Activated CD4-positive, alpha-beta T cell treated with anti-CD3 and anti-CD28 coated beads, Interleukin-2, amount 10 ng/mL, durations not matched to agents 24 days and 14 days (primary cell): Measurements from ENCODE around the gene NBAS. TPM values are rescaled to one million over a fixed set of nuclear protein-coding genes. Genes with fewer than 3 reads are reported as not detected.

Source experiments
- DNase-seq: peaks from one replicate; pipeline ENCODE4 v3.0.0; 2022
- H3K27ac Mint-ChIP-seq: one replicate; pipeline ENCODE4 v1.8.0; 2022; ENCODE audit warnings: mild to moderate bottlenecking, mixed read lengths
- H3K27me3 Mint-ChIP-seq: one replicate; pipeline ENCODE4 v1.8.0; 2022; ENCODE audit warnings: mixed read lengths
- H3K36me3 Mint-ChIP-seq: one replicate; pipeline ENCODE4 v1.8.0; 2022; ENCODE audit warnings: low read depth, mild to moderate bottlenecking, mixed read lengths
- H3K4me1 Mint-ChIP-seq: one replicate; pipeline ENCODE4 v1.8.0; 2021; ENCODE audit warnings: mixed read lengths
- H3K4me3 Mint-ChIP-seq: one replicate; pipeline ENCODE4 v1.8.0; 2022; ENCODE audit warnings: mild to moderate bottlenecking, moderate library complexity, mixed read lengths
- H3K9me3 Mint-ChIP-seq: one replicate; pipeline ENCODE4 v1.8.0; 2021; ENCODE audit warnings: mixed read lengths
- intact Hi-C: fragments of 100-400 bp; cut with micrococcal nuclease; formaldehyde crosslinking; loops from one replicate; pipeline ENCODE4 v1.15.1; 2023
- total RNA-seq: library from RNA; stranded (reverse); gene quantifications from 2 replicates; pipeline ENCODE4 v1.2.3, GENCODE V29; 2022

The NBAS gene
- total RNA-seq, 1 donor from 2014 or later, result 38.5 TPM

GRCh38 chr2:15369129-15369528 is 192.0 kb downstream of the NBAS start:
- no peak for DNase-seq
- peaks cover 27% of the 10 kb centered on the region for H3K36me3 Mint-ChIP-seq
- H3K9me3 Mint-ChIP-seq, result no peaks in the 10 kb centered on the region
- H3K27me3 Mint-ChIP-seq, result no peaks in the 10 kb centered on the region
- H3K27ac Mint-ChIP-seq, result no peak overlapping the region
- intact Hi-C loops, result no loop called here
- H3K4me3 Mint-ChIP-seq, result no peak overlapping the region
- peaks cover 6% of the 10 kb centered on the region for H3K4me1 Mint-ChIP-seq

DNA sequence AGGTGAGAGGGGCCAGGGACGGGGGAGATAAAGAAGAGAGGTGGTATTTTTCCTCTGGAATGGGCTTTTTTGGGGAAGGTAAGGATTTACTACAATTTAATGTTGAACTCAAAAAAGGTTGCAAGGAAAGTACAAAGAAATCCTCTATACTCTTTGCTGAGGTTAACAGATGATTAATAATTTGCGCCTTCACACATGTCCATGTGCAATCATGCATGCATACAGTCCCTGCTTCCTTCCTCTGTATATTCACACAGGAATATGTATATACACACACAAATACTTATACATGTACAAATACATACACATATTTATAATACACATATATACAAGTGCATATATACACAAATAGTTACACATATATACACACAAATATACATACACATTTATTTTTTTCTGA is 193.4 kb downstream of the NBAS start:
- DNase-seq, result no peak
- peaks cover 8% of the 10 kb centered on the region for H3K4me1 Mint-ChIP-seq
- no peak overlapping the region for H3K4me3 Mint-ChIP-seq
- intact Hi-C loops, result no loop called here
- no peaks in the 10 kb centered on the region for H3K9me3 Mint-ChIP-seq
- H3K27me3 Mint-ChIP-seq, result no peaks in the 10 kb centered on the region
- H3K36me3 Mint-ChIP-seq, result peaks cover 28% of the 10 kb centered on the region
- no peak overlapping the region for H3K27ac Mint-ChIP-seq

- H3K4me3 Mint-ChIP-seq, result no peak overlapping the region
- intact Hi-C loops, result no loop called here
- no peak for DNase-seq
- peaks cover 28% of the 10 kb centered on the region for H3K36me3 Mint-ChIP-seq
- H3K4me1 Mint-ChIP-seq, result peaks cover 8% of the 10 kb centered on the region
- H3K27ac Mint-ChIP-seq, result no peak overlapping the region
- H3K9me3 Mint-ChIP-seq, result no peaks in the 10 kb centered on the region
- no peaks in the 10 kb centered on the region for H3K27me3 Mint-ChIP-seq
Measured at GRCh38 chr2:15367205-15367604, 193.9 kb downstream of the NBAS start.

DNA sequence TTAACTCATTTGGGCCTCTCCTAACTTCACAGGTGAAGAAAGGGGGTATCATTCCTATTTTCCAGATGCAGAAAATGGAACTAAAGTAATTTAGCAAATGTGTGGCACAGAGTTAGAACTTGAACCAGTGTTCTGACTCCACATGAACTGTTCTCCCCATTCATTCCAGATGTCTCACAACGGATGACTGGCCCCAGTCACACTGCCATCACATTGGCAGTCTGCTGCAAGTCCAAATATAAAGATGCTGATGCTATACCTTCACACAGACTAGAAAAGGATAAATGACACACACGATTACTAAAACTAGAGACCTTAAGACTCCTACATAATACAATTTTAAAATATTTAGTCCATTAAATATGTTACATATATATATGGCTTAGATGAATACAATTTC is 195.7 kb downstream of the NBAS start:
- DNase-seq, result no peak
- peaks cover 25% of the 10 kb centered on the region for H3K36me3 Mint-ChIP-seq
- H3K4me3 Mint-ChIP-seq, result no peak overlapping the region
- no peaks in the 10 kb centered on the region for H3K9me3 Mint-ChIP-seq
- H3K4me1 Mint-ChIP-seq, result peaks cover 8% of the 10 kb centered on the region
- no peaks in the 10 kb centered on the region for H3K27me3 Mint-ChIP-seq
- no peak overlapping the region for H3K27ac Mint-ChIP-seq
- intact Hi-C loops, result no loop called here

DNA sequence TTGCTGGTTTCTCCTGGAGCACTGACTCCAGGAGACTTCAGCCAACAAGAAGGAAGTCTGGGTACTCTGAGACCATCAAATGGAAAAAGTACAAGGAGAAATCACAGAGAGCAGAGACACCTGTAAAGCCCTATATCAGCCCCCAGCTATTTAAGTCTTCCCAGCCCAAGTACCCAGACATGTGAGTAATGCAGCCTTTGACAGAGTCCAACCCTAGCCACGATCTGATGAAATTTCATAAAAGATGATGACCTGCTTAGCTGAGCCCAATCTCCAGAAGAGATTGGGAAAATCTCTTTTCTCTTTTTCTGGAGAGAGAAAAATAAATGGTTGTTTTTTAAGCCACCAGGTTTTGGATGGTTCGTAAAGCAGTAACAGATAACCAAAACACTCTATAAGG is 196.6 kb downstream of the NBAS start:
- intact Hi-C loops, result no loop called here
- H3K27me3 Mint-ChIP-seq, result no peaks in the 10 kb centered on the region
- H3K4me3 Mint-ChIP-seq, result no peak overlapping the region
- no peak overlapping the region for H3K27ac Mint-ChIP-seq
- no peaks in the 10 kb centered on the region for H3K9me3 Mint-ChIP-seq
- DNase-seq, result no peak
- H3K36me3 Mint-ChIP-seq, result peaks cover 25% of the 10 kb centered on the region
- H3K4me1 Mint-ChIP-seq, result peaks cover 8% of the 10 kb centered on the region

DNA sequence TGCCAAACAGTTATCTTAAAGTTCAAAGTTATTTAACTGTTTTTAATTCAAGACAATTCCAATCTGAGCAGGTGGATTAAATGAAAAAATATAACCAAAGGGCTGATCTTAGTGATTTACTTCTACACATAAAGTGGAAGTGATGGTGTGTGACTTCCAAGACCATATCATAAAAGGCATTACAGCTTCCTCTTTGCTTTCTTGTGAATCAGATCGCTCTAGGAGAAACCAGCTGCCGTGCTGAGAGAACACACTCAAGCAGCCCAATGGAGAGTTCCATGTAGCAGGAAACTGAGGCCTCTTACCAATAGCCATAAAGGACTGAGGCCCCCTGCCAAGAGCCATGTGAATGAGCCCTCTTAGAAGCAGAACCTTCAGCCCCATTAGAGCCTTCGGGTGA is 197.4 kb downstream of the NBAS start:
- intact Hi-C loops, result no loop called here
- Mint-ChIP-seq H3K27me3 (no peaks in the 10 kb centered on the region), H3K9me3 (no peaks in the 10 kb centered on the region), H3K27ac (no peak overlapping the region), H3K4me3 (no peak overlapping the region), H3K36me3 (peaks cover 23% of the 10 kb centered on the region), H3K4me1 (peaks cover 8% of the 10 kb centered on the region)
- DNase-seq, result no peak

DNA sequence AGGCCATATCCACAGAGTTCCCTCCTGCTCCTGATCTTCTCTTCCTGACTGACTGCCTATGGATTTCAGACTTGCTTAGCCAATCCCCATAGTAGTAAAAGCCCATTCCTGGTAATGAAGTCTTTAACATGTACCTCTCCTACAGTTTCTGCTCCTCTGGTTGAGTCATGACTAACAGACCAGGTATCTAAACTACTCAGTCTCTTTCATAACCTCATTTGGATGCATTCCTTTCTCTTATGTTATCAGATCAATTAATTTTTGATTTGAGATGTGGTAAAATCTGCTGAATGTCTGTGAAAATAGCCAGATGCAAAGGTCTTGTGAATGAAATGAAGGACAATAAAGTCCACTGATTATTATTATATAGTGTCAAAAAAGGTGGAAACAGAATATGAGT is 198.0 kb downstream of the NBAS start:
- Mint-ChIP-seq H3K9me3 (no peaks in the 10 kb centered on the region), H3K27ac (no peak overlapping the region), H3K36me3 (peaks cover 25% of the 10 kb centered on the region), H3K4me1 (peaks cover 8% of the 10 kb centered on the region), H3K27me3 (no peaks in the 10 kb centered on the region), H3K4me3 (no peak overlapping the region)
- intact Hi-C loops, result no loop called here
- DNase-seq, result no peak

- H3K27me3 Mint-ChIP-seq, result no peaks in the 10 kb centered on the region
- H3K4me3 Mint-ChIP-seq, result no peak overlapping the region
- peaks cover 42% of the 10 kb centered on the region for H3K36me3 Mint-ChIP-seq
- intact Hi-C loops, result no loop called here
- H3K4me1 Mint-ChIP-seq, result peaks cover 5% of the 10 kb centered on the region
- DNase-seq, result no peak
- H3K9me3 Mint-ChIP-seq, result no peaks in the 10 kb centered on the region
- H3K27ac Mint-ChIP-seq, result no peak overlapping the region
Measured at GRCh38 chr2:15359716-15360531, 201.2 kb downstream of the NBAS start.

DNA sequence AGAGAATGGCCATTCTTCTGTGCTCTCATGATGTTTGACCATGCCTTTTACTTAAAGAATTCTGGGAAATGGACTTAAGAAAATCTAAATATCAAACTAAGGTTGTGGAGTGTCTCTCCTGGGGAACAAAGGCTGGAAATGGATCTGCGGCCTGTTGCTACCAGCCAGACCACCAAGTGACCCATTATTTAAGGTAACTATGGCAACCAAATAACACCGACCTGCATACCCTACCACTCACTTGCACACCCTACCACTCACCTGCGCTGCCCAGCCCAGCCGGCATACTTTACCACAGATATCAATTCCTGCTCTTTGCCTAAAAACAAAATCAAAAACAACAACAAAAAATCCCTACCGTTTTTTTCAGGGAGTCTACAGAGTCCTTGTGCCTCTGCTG is 203.2 kb downstream of the NBAS start:
- Mint-ChIP-seq H3K36me3 (peaks cover 33% of the 10 kb centered on the region), H3K27me3 (no peaks in the 10 kb centered on the region), H3K4me3 (no peak overlapping the region), H3K27ac (no peak overlapping the region), H3K9me3 (no peaks in the 10 kb centered on the region), H3K4me1 (peaks cover 2% of the 10 kb centered on the region)
- no peak for DNase-seq
- intact Hi-C loops, result no loop called here

DNA sequence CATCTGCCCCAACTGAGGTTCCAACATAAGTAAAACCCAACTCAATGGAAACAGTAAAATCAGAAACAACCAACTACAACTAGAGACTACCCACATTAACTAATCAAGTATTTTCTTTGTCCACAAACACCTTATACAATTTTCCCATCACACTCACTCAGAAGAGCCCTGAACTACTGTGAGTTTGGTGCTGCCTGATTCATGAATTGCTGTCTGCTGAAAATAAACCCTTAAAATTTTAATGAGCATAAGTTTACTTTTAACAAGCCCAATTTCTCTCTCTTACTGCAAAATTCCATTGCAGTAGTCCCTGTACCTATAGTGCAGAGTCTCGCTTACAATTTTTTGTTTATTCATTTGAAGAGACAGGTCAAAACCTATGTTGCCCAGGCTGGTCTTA is 203.9 kb downstream of the NBAS start:
- peaks cover 35% of the 10 kb centered on the region for H3K36me3 Mint-ChIP-seq
- no peak for DNase-seq
- intact Hi-C loops, result no loop called here
- no peak overlapping the region for H3K27ac Mint-ChIP-seq
- no peaks in the 10 kb centered on the region for H3K27me3 Mint-ChIP-seq
- H3K4me1 Mint-ChIP-seq, result peaks cover 2% of the 10 kb centered on the region
- H3K4me3 Mint-ChIP-seq, result no peak overlapping the region
- no peaks in the 10 kb centered on the region for H3K9me3 Mint-ChIP-seq

GRCh38 chr2:15355386-15355785 is 205.7 kb downstream of the NBAS start:
- H3K4me1 Mint-ChIP-seq, result peaks cover 2% of the 10 kb centered on the region
- H3K27ac Mint-ChIP-seq, result no peak overlapping the region
- intact Hi-C loops, result no loop called here
- H3K9me3 Mint-ChIP-seq, result no peaks in the 10 kb centered on the region
- H3K4me3 Mint-ChIP-seq, result no peak overlapping the region
- H3K27me3 Mint-ChIP-seq, result no peaks in the 10 kb centered on the region
- no peak for DNase-seq
- H3K36me3 Mint-ChIP-seq, result peaks cover 42% of the 10 kb centered on the region

- no peak for DNase-seq
- H3K27me3 Mint-ChIP-seq, result no peaks in the 10 kb centered on the region
- no peak overlapping the region for H3K27ac Mint-ChIP-seq
- H3K36me3 Mint-ChIP-seq, result peaks cover 46% of the 10 kb centered on the region
- intact Hi-C loops, result no loop called here
- no peak overlapping the region for H3K4me3 Mint-ChIP-seq
- no peaks in the 10 kb centered on the region for H3K9me3 Mint-ChIP-seq
- peaks cover 2% of the 10 kb centered on the region for H3K4me1 Mint-ChIP-seq
Measured at GRCh38 chr2:15354596-15355366, 206.4 kb downstream of the NBAS start.

DNA sequence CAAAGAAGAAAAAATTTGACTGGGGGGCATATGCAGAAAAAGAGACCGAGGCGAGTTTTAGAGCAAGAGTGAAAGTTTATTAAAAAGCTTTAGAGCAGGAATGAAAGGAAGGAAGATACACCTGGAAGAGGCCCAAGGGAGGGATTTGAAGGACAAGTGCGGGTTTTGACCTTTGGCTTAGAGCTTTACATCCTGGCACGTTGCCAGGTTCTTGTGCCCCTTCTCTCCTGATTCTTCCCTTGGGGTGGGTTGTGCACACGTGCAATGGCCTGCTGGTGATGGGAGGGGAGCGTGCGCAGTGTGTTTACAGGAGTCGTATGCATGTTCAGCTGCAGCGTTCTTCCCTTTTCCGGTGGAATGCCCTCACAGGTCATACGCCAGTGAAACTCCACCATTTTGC is 208.8 kb downstream of the NBAS start:
- Mint-ChIP-seq H3K27ac (no peak overlapping the region), H3K4me1 (peaks cover 2% of the 10 kb centered on the region), H3K27me3 (no peaks in the 10 kb centered on the region), H3K9me3 (no peaks in the 10 kb centered on the region), H3K4me3 (no peak overlapping the region), H3K36me3 (peaks cover 45% of the 10 kb centered on the region)
- intact Hi-C loops, result no loop called here
- no peak for DNase-seq

DNA sequence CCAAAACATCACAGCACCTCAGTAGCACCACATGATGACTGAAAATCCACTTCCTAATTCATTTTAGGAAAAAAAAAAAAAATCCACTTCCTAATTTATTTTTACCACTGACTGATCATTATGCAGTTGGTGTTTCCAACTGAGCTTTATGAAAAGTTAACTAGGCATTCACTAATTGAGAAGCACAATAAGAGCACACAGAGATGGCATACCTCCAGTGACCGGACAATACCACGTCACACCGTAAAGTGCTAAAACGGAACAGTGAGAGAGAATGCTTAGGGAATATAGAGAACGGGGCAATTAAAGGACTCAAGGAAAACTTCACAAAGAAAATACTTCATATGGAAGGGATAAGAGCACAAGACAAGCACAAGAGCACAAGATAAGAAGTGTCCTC is 212.5 kb downstream of the NBAS start:
- intact Hi-C loops, result no loop called here
- no peaks in the 10 kb centered on the region for H3K4me1 Mint-ChIP-seq
- H3K9me3 Mint-ChIP-seq, result no peaks in the 10 kb centered on the region
- peaks cover 40% of the 10 kb centered on the region for H3K36me3 Mint-ChIP-seq
- H3K4me3 Mint-ChIP-seq, result no peak overlapping the region
- DNase-seq, result no peak
- no peak overlapping the region for H3K27ac Mint-ChIP-seq
- no peaks in the 10 kb centered on the region for H3K27me3 Mint-ChIP-seq
